Epithelial cell of esophagus (primary cell): ENCODE measurements around the gene TACC3.

Experiments
- DNase-seq: peaks from one replicate; pipeline ENCODE4 v3.0.0; 2010; ENCODE audit warnings: low read depth
- H3K4me3 ChIP-seq: 2 replicates; pipeline ENCODE4 v1.5.1; 2011; ENCODE audit warnings: mild to moderate bottlenecking, low read length, control low read depth
- CTCF ChIP-seq: IDR thresholded peaks from 2 replicates; pipeline ENCODE4 v1.5.1; 2011; ENCODE audit warnings: low read depth, mild to moderate bottlenecking, low read length, control low read depth, inconsistent platforms; ENCODE audit not compliant: insufficient read depth; ENCODE audit errors: missing control alignments

Gene TACC3

GRCh38 chr4:1726146-1726934 lies 5.0 kb downstream of the TACC3 start:
- no peak overlapping the region for H3K4me3 ChIP-seq
- peak; percentile 99 for TF ChIP-seq CTCF
- peak; percentile 86 for DNase-seq

GRCh38 chr4:1727117-1728031 lies 6.1 kb downstream of the TACC3 start:
- no peak overlapping the region for H3K4me3 ChIP-seq
- TF ChIP-seq CTCF, result no peak
- DNase-seq, result peak; percentile 93

GRCh38 chr4:1728061-1728980 lies 7.0 kb downstream of the TACC3 start:
- no peak overlapping the region for H3K4me3 ChIP-seq
- no peak for TF ChIP-seq CTCF
- DNase-seq, result no peak

- no peak overlapping the region for H3K4me3 ChIP-seq
- DNase-seq, result no peak
- TF ChIP-seq CTCF, result no peak
These were observed 9.3 kb downstream of the TACC3 start for GRCh38 chr4:1730532-1731135.

GRCh38 chr4:1731180-1731579 lies 9.9 kb downstream of the TACC3 start:
- DNase-seq, result peak; percentile 85
- no peak overlapping the region for H3K4me3 ChIP-seq
- no peak for TF ChIP-seq CTCF

GRCh38 chr4:1732911-1733310 lies 11.6 kb downstream of the TACC3 start:
- no peak for TF ChIP-seq CTCF
- no peak for DNase-seq
- H3K4me3 ChIP-seq, result no peak overlapping the region
